DMS153 treated with DMSO at 0.1 percent for 48 hours (cell line): ENCODE data around the gene RPH3AL.
"Not testable (repeated sequence)": the region's sequence is repeated elsewhere in the genome, so short reads cannot be mapped to it uniquely, and the experiment has no call there.

Experiments
- DNase-seq: peaks from one replicate; lab custom pipeline; 2025; ENCODE audit not compliant: unreplicated experiment; lab: John Stamatoyannopoulos, UW

RPH3AL gene

DNA sequence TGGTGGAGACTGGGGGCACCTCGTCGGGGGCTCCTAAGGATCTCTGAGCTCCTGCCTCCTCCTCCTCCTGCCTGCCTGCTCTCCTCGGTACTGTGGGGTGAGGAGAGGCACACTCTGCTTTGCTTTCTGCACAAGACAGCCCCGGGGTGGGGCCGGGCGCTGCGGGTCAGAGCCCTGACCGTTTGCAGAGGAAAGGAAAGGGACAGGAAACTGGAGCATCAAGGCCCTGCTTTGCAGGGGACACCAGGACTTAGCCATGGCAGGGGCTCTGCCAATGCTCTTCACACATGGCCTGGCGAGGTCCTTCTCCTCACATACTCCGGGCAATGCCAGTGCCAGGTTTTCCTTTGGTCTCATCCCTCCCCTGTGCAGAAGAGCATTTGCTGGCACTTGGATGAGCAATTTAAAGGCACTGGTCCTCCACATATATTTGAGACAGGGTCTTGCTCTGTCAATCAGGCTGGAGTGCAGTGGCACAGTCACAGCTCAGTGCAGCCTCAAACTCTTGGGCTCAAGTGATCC, 147.4 kb downstream of the RPH3AL start:
- no peak for DNase-seq

DNA sequence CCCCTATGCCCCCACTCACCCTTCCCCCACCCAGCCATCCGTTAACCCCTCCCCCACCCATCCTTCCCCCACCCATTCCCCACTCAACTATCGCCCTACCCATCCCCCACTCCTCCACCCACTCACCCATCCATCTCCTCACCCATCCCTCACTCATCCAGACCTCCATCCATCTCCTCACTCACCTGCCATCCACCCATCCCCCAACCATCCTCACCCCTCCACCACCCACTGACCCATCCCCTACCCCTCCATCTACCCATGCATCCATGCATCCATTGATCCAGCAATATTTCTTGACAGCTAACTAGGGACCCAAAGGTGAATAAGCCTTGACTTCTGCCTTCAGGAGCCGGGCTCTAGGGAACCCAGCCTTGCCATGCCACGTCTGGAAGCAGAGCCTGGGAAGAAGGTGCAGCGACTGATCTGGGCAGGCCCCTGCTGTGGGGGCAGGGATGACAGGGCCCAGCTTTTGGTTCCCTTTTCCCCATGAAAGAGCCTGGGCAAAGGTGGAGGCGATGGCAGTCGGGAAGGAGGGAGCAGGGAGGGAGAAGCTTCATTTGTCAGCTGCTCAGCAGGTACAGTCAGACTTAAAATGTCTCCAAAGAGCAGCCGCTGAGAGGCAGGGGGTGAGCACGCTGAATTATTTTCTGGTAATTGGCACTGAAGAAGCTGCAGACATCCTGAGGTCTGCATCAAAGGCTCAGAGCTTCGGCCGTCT, 148.0 kb downstream of the RPH3AL start:
- no peak for DNase-seq

DNA sequence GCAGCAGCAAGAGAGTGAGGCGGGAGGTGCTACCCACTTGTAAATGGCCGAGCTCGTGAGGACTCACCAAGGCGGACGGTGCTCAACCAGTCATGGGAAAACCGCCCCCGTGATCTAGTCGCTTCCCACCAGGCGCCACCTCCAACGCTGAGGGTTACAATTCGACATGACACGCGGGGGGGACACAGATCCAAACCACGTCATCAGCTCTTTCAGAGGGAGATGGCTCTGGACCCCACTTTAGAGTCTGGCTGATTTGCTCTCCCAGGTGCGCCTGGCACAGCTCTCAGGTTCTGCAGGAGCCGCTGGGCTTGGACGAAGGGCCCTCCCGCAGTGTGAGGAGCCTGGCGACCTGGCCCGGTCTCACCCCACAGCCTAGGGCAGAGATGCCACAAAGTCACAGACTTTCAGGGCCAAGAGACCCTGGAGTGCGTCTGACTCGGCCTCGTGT, 150.1 kb downstream of the RPH3AL start:
- no peak for DNase-seq

DNA sequence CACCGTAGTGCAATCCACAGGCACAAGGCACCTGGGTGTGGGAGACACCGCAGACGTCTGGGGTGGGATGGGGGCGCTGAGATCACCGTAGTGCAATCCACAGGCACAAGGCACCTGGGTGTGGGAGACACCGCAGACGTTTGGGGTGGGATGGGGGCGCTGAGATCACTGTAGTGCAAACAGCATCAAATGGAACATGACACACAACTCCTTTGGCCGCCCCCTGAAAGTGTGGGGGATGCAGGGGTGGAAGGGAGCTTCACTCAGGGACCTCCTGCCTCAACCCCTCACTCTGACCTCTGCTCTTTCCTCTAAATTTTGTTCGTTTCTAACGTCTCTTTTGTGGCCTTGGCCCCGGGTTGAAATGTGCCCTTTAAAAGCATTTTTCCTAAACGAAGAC, 150.9 kb downstream of the RPH3AL start:
- not testable (repeated sequence) for DNase-seq

DNA sequence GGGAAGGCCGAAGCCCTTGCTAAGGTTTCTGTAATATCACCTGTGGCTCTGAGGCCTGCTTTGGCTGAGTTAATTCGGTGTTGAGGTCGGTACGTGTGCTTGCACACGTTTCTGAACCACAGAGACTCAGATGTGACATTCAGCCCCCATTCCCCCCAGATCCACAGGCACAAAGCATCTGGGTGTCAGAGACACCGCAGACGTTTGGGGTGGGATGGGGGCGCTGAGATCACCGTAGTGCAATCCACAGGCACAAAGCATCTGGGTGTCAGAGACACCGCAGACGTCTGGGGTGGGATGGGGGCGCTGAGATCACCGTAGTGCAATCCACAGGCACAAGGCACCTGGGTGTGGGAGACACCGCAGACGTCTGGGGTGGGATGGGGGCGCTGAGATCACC, 151.3 kb downstream of the RPH3AL start:
- DNase-seq = not testable (repeated sequence)

DNA sequence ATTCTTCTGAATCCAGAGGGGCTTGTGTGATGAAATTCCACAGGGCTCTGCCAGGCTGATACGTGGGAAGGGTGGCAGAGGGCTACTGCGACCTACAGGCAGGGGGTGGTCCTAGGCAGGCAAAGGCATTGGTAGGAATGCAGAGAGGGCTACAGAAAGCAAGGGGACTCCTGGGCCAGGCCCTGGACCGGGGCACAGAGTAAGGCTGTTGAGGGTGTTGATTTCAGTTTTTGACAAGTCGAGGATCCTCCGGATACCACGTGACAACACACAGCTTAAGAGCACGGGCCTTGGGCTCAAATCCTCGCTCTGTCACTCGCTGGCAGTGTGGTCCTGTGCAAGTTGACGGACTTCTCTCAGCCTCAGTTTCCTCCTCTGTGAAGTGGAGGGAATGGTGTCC, 152.0 kb downstream of the RPH3AL start:
- no peak for DNase-seq

DNA sequence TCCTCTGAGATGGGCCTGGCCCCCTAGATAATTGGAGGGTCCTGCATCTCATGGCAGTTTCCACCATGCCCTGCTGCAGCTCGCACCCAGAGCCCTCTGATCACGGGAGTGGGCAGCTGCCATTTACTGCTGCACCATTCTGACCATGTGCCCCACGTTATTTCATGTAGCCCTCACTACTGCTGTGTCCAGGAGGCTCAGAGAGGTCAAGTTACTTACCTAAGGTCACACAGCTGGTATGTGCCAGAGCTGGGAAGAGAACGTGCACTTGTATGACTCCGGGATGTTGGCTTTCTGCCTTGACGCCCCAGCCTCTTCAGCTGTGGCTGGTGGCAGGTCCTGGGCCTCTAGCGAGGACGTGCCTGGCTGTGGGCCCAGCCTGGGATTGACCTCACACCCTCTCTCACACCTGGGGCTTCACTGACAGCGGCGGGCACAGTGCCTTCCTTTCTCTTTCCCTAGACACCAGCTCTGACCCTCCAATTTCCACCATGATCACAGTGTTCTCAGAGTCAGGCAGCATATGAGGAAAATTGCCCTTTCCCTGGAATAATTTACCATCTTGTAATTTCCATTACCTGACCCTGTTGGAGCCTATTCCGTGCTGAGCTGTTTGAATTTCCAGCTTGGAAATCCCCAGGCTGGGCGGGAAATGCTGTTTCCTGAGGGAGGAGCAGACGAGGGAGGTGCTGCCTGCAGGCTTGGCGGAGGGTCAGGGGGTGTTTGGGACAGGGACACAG, 152.6 kb downstream of the RPH3AL start:
- DNase-seq = no peak

DNA sequence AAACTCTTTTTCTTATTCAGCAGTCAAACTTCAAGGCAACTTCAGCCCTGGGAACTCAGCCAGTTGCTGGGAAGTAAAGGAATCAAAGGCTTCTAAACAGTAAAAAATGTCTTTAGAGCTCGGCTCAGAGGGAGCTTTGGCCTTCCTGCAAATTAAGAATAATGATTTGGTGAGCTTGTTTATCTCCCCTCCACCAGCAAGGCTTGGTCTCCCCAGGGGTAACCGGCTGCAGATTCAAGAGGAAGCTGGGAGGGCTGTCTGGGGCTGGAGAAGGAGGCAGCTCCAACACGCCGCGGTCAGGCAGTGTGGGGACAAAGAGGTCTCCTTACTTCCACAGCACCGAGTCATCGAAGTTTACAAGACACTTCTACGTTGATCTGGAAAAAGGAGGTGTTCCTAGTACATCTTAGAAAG, 153.4 kb downstream of the RPH3AL start:
- no peak for DNase-seq

DNA sequence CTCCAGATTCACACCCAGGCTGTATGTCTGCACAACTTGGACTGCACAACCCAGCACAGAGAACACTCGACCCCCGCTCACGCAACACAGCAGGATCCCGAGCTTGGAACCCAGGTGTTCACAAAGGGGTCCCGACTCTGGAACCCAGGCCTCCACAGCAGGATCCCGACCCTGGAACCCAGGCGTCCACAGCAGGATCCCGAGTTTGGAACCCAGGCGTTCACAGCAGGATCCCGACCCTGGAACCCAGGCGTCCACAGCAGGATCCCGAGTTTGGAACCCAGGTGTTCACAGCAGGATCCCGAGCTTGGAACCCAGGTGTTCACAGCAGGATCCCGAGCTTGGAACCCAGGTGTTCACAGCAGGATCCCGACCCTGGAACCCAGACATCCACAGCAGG, 154.4 kb downstream of the RPH3AL start:
- not testable (repeated sequence) for DNase-seq

DNA sequence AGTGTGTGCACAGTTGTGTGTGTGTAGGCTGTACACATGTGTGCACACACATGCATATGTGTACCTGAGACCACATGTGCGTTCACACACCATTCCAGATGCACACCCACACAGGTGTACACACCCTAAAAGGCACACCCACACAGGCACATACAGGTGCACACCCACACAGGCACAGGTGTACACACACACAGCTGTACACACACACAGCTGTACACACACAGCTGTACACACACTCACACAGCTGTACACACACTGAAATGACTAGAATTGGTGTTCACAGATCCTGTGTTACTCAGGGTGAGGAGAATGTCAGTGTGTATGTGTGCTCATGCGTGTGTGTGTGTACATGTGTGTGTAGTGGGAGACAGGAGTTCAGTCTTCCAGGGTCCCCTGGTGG, 155.3 kb downstream of the RPH3AL start:
- DNase-seq = no peak

DNA sequence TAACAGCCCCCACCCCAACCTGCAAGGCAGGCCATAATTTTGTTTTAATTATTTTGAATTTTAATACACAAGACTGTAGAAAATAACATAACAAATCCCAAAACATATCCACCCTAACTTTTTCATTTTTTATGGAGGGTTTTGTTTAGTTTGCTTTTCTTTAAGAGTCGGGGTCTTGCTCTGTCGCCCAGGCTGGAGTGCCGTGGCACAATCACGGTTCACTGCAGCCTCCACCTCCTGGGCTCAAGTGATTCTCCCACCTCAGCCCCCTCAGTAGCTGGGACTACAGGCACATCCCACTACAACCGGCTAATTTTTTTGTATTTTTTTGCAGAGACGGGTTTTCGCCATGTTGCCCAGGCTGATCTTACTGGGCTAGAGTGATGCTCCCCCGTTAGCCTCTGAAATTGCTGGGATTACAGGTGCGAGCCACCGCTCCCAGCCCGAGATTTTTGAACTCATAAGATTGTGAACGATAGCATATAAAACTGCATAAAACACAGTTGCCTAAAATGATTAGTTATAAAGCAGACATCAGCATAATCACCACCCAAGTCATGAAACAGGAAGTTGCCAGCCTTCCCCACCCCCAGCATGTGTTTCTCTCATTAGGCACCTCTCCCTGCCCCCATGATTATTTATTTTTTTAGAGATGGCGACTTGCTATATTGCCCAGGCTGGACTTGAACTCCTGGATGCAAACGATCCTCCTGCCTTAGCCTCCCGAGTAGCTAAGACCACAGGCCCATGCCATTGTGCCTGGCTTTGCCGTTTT, 157.6 kb downstream of the RPH3AL start:
- no peak for DNase-seq

DNA sequence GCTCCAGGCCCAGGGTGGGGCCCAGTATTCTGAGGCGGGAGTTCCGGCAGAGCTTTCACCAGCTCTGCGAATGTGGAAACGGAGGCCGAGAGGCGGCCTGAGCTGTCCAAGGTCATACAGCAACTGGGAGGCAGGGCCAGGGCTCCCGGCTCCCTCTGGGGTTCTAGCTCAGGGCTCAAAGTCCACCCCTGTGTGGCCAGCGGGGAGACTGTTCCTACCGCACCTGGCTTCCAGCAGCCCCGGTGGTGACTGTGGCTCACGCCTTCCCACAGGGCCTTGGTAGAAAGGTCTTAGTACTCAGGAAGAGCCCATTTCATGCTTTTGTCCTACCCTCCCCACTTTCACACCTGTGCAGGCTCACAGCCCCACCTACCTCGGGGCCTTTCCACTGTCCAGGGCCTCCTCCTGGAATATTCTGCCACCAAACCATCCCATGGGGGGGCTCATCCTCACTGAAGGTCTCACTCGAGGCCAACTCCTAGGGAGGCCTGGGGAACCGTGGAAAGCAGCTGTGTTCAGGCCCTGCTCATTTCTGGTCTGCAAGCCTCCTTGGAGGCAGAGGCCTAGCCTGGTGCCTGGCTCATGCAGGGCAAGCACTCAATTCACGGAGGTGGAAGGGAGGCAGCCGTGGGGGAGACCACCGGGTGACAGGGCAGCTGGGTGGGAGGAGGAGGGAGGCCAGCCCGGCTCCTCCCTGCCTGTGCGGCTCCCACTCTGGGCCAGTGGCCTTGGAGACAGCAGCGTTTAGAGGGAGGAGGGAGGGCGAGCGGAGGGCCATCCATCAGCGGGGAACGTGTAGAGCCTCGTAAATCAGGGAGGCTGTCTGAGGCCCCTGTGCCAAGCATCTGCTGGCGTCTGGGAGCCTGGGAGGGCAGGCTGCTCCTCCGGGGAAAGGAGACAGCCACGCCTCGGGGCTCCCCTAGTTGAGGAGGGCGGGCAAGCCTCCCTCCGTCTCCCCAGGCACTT, 158.5 kb downstream of the RPH3AL start:
- DNase-seq = no peak

DNA sequence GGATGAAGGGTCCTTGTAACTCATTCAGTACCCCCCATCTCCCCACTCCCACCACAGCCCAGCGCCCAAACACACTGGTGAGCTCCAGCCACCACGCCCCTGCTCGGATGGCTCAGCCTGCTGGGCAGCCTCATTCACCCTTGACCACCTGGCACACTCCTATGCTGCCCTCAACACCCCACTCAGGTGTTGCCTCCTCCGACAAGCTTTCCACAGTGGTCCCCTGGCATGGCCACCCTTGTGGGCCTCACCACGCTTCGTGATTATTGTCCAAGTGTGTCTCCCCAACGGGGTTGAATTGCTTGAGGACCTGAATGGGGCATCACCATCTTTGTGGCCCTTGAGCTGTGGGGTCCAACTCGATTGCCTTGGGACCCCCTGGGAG, 159.2 kb downstream of the RPH3AL start:
- no peak for DNase-seq

DNA sequence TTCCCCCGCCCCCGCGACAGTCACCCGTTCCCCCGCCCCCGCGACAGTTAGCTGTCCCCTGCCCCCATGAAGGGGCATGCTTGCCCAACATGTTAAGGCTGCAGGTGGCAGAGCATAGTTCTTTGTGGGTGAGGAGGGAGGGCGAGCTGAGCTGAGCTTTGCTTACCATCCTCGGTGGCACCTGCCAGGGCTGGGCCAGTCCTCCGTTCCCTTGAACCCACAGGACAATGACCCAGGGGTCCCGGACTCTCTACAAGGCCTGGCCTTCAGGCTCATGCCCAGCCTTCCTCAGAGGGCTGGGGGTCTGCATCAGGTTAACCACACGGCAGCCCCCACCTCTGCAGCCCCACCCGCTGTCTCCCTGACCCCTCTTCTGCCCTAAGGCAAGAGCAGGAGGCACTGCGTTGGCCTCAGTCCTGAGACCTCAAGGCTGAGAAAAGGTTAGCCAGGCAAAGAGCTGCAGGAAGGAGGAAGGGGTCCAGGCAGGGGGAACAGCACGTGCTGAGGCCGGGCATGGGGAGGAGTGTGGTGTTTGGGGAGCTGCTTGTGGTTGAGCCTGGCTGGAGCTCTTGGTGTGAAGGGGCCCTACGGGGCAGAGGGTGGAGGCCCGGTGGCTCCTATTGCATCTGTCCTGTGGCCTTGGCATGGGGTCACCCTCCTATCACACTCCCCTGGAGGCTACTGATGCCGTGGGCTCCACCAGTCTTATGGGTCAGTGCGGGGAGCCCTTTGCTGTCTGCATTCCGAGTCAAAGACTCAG, 159.8 kb downstream of the RPH3AL start:
- DNase-seq = no peak

DNA sequence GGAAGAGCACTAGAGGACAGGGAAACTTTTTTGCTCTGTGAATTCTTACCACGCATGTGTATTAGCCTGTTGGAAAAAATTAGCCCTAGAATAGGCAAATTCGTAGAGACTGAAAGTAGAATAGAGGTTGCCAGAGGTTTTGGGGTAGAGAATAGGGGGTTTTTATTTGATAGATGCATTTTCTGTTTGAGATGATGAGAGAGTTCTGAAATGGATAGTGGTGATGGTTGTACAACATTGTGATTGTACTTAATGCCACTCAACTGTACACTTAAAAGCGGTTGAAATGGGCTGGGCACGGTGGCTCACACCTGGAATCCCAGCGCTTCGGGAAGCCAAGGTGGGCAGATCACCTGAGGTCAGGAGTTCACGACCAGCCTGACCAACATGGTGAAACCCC, 163.2 kb downstream of the RPH3AL start:
- no peak for DNase-seq

DNA sequence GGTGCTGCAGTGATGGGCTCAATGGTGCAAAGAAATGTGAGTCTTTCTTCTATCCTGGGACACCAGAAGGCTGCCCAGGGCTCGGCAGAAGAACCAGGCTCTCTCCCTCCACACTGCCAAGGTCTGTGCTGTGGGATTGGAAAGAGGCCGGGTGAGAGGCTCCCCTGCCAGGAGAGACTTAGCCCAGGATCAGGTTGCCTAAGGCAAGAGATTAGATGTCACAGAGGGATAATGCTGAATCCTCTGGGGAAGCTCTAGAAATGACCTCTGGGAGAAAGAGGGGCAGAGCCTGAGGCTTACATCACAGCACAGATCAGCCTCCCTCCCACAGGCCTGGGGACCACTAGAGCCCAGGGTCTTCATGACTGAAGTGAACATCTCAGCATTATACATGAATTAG, 165.5 kb downstream of the RPH3AL start:
- no peak for DNase-seq

DNA sequence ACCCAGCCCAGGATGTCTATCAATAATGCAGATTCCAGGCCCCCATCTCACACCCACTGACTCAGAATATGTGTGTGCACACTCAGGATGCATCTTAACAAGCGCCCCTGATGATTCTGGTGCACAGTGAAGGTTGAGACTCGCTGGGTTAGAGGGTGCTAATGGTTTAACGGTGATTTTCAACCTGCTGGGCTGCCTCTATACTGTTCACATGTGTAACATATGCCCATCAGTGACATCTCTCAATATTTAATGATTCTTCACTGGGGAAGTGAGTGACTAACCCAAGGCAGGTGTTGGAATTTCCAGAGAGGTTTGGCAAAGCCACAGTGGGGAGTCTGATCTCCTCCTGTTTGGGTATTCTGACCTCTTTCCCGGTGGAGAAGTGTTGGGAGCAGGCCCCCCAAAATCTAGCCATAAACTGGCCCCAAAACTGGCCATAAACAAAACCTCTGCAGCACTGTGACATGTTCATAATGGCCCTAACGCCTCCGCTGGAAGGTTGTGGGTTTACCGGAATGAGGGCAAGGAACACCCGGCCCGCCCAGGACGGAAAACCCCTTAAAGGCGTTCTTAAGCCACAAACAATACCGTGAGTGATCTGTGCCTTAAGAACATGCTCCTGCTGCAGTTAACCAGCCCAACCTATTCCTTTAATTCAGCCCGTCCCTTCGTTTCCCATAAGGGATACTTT, 167.0 kb downstream of the RPH3AL start:
- DNase-seq = no peak

DNA sequence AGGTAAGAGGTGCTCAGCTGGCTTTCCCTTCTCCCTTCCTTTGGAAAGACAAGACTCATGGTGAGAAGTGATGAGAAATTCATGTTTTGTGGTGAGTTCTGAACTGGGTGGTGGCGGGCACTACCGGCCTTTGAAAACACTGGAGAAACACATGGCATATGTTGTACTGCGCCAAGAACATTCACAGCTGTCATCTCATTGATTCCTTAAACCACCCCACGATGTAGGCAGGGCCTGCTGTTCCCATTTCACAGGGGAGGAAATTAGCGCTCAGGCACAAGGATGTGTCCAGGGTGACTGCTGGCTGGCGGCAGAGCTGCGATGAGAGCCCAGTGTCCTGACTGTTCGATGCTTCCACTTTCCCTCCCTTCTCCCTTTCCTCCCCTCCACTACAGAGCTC, 169.6 kb downstream of the RPH3AL start:
- no peak for DNase-seq

DNA sequence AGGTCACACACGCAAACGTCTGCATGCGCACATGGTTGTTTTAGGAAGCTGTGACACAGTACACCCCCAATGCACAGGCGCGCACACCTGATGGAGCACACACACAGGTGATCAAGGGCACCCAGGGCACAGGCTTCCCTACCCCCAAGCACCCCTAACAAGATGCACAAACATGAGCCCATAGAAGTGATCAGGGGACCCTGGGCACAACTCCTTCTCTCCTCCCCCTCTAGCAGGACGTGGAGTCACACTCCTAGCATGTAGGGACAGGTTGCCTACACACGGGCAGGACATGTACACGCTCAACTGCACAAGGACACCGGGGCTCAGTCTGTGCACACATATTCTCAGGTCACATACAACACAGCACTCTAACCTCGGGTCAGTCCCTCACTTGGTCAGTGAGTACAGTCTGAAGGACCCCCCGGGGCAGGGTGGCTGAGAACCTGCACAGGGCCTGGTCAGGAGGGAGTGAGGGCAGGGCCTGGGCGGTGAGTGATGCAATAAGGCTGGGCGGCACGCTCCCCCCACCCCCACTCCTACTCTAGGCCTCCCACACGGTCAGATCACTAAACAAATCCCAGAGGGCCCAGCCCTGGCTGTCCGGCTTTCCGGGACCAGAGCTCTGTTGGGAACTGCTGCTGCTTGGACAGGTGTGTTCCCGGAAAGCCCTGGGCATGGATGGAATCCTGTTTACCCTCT, 170.4 kb downstream of the RPH3AL start:
- DNase-seq = no peak
